Activated CD4-positive, alpha-beta T cell treated with anti-CD3 and anti-CD28 coated beads, Interleukin-2, amount 50 U/mL, for 24 hours (primary cell): Measurements from ENCODE around the gene CTNND2.

Source experiments
- DNase-seq, 2 donors: peaks; one replicate each; pipeline ENCODE4 v3.0.0-alpha.2; 2020; ENCODE audit warnings: low read depth in 1 of 2, low spot score in 1 of 2

CTNND2 gene

DNA sequence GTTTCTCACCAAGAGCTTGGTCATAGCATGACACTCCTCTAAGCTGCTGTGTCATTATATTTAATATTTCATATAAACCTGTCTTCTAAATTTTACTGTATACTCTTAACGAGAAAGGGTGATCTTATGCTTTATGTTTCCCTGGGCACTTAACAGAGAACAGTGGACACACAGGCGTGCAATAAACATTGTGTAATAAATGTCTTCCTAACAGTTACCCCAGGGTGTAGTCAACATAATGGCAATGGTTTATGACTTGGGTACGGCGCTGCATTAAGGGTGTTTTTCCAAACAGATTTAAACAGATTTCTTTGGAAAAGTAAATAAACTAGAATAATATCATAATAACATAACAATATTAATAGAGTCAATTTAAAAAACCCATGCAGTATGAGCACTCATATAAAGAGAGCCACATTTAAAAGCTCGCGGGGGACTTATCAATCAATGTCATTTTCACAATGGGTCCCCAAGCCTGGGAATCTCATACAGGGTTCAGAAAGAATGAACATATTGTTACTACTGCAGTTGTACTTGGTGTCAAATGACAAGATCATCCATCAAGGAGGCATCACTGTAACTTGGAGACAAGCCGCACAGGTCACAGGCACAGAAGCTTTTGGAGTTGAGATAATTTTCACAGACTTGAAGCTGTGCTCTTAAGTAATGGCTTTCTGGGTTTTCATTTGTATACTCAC lies 376.4 kb downstream of the CTNND2 start:
- no peak for DNase-seq

DNA sequence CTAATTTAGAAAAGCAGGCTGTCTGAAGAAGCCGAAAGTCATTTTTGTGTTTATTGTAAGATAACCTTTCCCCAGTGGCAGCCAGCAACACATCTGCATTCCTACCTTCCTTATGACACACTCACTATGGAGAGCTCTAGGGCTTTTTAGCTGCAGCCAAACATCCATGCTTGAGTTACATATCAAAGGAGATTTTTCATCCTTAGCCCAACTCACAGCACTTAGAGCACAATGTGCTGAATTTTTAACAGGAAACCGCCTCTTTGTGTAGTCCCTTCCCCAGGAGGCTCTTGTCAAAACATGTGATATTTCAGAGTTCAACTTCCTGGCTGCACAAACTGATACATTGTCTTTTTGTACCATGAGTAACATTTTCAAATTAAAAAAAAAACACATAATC lies 379.2 kb downstream of the CTNND2 start:
- DNase-seq = no peak

DNA sequence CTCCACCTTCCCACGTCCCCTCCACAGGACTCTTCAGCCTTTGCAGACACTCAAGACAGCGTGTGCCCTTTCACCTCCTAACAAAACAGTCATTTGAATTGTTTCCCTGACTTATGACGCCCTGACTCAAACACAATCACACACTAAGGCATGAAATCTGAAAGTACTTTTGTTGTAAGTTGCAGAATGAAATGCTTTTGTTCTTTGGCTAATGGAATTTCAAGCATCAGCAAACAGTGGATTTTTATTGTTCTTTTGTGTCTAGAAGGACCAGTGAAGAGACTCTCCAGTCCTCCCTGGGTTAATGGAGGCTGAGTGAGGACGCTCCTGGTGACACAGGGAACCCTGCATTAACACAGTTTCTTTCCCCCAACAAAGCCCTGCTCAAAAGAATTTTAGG lies 380.1 kb downstream of the CTNND2 start:
- no peak for DNase-seq

DNA sequence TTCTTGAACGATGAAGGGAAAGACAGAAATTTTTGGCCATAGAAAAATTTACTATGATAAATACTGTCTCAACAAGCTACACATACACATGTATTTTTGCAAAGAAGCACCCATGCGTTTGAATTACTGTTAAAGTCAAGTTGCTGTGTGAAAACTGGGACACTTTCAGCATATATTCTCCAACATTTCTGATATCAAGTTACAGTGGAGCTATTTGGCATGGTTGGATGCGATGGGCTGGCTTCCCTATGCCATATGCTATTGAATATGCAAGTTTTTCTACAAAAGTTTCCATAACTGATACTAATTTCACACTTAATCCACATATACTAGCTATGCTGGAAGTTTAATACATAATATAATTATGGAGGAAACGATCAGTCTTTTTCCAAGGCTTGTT lies 381.4 kb downstream of the CTNND2 start:
- DNase-seq = no peak

DNA sequence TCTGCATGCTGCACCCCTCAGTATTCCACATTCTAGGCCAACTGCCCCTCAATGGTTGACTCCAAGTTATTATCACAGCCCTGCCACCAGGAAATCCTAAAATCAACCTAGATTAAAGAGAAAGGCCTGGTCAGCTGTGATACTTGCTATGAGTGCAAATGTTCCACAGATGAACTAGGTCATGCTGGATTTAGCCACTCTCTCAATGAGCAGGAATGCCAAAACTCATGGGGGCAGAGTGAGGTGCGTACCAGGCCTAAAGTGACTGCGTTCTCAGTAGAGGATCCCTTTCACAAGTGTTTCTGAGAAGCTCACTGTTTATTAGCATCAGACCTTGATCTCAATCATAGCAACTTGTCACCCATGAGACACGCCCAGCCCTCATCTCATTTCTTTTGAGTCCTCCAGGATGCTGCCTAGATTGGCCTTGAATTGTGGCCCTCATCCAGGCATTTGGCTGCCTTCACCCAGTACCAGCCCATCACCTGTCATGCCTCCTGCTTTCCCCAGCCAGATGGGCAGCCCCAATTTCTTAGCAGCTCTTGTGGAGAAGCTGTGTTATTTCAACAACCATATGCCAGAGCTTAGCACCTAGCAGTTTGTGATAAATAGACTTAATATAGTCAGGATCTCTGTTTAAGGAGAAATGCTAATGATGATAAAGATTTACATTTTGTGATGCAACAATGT lies 383.9 kb downstream of the CTNND2 start:
- no peak for DNase-seq

DNA sequence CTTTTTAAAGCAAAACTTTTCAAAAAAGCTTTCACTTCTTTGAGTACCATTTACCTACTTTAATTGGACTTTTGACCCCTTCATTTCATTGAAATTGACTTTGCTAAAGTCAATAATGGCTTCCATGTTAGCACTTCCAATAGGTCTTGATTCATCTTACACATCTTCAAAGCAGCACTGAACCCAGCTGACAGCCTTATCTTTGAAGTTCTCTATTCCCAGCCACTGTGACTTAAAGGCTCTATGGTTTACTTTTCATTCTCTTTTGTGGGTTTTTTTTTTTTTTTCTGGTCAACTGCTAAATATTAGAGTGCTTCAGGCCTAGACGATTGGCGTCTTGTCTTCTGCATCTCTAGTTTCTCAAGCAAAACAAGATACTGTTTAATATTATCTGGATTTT lies 385.0 kb downstream of the CTNND2 start:
- DNase-seq = no peak

DNA sequence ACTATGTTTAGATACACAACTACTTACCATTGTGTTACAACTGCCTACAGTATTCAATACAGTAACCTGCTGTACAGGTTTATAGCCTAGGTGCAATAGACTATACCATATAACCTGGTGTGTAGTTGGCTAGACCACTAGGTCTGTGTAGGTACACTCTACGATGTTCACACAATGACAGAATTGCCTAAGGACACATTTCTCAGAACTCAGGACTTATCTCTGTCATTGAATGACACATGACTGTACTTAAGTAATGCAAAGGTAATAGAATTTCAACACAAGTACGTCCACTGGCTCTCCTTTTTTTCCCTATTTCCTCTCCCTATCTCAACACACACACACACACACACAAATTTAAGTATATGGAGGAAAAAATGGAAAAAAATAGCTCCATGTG lies 385.6 kb downstream of the CTNND2 start:
- DNase-seq = no peak

DNA sequence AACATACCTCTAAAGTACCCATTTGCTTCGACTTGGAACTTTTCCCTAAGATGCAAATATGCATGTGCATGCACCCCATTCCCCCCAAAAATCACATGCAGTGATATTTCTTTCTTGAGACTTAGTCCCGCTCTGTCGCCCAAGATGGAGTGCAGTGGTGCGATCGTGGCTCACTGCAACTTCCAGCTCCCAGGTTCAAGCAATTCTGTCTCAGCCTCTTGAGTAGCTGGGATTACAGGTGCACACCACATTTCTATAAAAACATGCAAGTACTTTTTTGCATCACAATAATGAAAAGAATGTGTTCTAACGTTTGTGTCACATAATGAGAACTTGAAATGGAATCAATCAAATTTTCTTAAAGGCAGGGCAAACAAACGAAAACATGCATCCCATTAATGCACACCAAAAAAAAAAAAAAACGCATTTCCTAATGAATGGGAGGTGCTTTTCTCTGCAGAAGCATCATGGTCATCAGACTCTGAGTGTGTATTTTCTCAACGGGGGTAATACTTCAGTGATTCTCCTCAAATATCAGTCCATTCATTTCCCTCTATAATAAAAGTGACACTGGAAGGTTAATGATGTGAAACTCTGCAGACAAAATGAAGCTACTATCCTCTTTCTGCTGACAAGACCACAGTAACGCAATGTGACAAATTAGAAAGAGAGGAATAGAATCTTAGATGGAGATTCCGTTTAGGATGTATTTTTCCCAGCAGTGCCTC lies 389.4 kb downstream of the CTNND2 start:
- DNase-seq = no peak

DNA sequence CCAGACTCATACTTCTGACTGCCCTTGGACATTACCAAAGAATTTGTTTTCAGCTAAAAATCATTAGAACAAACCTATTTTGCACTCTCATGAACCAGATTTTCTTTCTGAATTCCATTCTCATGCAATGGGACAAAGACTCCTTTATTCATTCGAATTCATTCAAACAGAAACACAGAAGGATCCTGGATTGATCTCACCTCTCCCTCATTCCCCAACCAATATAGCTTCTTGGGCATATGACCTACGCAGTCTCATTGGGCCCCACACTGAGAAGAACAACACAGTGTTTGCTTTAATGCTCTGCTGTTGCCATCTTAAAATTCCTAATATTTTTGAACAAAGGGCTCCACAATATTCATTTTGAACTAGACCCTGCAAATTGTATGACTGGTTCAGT lies 392.4 kb downstream of the CTNND2 start:
- no peak for DNase-seq

DNA sequence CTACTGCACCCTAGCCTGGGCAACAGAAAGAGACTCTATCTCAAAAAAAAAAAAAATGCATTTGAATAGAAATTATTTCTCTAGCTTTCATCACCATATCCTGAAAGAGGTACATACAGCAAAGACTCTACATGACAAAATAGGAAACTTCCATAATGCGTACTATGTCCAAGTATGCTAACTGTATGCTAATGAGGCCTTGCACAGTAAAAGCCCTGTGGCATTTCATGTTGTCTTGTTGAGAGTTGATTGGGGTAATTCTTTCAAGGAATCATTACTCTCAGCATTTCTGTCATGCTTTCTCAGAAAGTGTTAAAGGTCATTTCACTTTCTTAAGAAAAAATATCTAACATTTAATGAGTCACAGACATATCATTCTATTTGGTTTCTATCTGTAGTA lies 393.4 kb downstream of the CTNND2 start:
- DNase-seq = no peak

DNA sequence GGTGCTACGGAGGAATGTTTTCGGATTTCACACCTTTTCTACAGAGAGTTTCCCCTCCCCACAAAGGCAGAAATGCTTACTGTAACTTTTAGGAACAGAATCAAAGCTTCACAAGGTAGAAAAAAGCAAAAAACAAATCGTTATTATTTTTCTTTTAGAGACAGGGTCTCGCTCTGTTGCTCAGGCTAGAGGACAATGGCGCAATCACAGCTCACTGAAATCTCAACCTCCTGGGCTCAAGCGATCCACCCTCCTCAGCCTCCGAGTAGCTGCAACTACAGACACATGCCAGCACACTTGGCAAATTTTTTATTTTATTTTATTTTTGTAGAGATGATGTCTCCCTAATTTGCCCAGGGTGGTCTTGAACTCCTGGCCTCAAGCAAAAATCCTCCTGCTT lies 394.5 kb downstream of the CTNND2 start:
- DNase-seq = no peak

DNA sequence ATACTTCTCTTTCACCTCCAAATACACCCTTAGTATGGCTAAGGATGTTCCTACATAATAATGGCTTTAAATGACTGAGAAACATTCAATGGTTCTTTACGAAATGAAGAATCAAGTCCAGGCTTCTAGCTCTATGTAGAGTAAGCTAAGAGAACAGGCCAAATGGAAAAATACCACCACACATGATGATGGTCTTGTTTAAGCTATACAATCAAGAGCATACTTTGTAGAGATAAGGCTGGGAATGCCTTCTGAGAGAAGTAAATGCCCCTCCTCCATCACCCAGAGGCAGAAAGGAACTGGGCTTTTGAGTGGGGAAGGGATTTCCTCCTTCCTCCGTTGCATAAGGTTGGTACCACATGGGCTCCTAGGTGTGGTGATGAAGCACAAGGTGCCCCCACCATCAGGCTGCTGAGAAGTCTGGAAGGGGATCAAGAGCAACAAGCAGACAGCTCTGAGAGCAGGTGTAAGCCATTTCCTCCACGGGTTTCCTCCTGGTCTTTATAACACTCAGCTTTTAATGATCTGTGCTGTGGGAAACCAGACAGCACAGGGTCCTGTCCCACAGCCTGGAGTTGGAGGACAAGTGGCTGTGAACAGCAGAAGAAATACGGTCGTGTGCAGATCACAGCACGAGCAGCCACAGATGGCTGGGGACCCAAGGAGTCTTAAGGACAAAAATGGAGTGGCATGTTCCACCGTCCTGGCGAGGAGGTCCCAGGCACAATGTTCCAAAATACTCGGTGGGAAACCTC lies 396.9 kb downstream of the CTNND2 start:
- no peak for DNase-seq

DNA sequence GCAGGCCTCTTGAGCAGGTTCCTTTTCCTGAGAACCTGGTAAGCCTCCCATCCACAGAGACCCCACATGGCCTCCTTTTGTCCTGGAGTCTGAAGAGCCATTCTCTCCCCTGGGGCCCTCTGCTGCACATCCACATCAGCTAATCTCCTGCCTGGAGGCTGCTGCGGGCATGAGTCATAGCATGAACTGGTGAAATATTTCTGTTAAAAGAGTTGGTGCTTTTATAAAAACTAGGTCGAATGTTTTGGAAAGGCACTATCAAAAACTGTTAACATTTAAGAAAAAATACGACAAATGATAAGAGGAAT lies 399.4 kb downstream of the CTNND2 start:
- no peak for DNase-seq

DNA sequence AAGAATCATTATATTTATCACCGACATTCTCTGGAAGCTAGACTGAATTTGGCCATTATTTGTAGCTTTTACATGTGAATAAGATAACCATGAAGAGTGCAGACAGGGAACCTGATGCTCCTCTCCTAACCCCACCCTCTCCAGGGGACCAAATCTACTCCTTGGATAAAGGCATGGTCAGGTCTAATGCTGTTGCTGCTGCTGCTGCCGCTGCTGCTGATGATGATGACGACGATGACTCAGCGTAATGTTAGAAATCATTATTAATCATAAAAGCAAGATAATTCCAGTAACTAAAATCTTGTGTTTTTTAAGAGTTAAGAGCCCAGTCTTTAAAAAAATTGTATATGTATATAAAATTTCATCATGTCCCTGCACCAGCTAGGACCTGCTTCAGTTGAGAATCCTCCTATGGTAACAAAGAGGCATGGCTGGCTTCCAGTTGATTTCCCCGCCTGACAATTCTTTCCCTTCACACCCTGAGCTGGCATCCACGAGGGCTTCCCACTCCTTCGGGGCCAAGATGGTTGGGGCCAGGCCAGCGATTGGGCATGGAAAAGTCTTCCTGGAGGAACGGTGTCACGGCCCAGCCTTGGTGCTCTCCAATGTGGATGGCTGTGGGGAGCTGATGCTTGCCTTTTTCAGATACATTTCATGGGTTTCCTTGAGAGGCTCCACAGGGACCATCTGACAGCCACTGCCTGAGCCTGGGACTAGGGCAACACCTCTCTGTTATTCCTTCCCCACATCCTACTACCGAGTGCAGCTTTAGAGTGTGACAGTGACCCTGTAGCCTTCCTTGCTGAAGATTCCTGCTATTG lies 400.0 kb downstream of the CTNND2 start:
- no peak for DNase-seq

DNA sequence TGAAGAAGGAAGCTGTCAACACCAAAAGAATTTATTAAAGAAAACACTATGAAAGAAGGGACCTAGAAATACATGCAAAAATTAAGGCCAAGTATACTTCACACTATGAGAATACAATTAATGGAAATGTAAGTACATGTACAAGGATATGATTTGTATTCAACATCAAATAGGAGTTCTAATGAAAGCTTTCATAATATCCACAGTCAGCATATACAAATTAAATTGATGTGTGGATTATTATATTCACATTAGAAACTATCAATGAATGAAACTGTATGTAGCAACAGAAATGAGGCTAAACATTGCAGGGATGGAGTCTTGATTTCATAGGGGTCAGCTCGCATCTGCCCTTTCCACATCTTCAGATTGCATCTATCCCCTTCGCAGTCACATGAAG lies 401.5 kb downstream of the CTNND2 start:
- DNase-seq = no peak

DNA sequence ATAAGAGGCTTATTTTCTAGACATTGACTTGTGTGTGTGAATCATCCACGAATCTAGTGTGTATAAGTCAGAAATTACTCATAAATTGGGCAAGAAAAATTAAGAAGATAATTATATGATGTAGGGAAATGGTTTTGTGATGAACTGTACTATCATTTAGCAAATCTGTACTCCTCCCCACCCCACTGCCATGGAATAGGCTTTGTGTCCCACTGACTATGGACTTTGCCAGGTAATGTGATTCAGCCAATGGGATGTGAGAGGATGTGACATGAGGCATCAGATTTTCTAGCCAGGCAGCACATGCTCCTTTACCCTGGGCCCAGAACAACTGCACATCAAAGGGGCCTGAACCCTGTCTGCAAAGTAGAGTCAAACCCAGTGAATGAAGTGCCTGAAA lies 406.6 kb downstream of the CTNND2 start:
- DNase-seq = no peak

DNA sequence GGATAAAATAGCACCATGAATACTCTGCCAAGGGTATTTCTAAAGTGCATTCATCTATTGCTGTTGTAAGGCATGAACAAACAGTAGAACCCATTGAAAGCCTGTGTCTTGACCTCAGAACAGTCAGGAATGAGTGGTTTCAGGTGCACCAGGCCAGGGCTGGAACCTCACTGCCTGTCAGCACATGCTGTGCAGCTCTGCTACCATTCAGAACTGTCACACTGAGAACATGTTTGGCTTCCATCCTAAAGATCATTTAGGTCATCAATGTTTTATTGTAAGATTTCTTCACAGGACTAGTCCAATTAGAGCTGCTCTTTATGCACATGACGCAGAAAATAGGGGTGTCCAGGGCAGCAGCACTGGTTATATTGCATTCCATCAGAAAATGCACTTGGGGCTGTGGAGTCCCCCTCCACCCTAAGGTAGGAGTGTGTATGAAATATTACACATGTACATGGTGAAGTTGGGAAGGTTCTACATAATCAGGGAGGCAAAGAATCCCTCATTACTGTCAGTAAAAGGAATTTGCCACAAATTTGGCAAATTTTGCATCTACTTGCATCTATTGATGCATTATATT lies 408.0 kb downstream of the CTNND2 start:
- no peak for DNase-seq

DNA sequence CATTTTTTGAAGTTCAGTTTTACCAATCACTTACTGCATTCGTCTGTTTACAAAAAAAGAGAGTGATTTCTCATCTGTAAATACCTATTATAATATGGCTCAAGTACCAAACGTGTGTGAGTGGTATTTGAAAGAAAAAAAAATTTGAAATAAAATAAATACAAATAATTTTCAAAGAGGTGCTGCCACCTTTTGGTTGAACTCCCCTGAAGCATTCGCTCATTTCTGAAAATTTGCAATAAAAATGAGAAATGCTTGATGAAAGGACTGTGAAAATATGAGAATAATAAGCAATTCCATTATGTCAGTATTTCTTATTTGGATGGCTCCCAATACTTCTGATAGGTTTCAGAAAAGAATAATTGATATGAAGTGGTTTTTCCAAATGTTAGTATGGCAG lies 409.9 kb downstream of the CTNND2 start:
- no peak for DNase-seq

DNA sequence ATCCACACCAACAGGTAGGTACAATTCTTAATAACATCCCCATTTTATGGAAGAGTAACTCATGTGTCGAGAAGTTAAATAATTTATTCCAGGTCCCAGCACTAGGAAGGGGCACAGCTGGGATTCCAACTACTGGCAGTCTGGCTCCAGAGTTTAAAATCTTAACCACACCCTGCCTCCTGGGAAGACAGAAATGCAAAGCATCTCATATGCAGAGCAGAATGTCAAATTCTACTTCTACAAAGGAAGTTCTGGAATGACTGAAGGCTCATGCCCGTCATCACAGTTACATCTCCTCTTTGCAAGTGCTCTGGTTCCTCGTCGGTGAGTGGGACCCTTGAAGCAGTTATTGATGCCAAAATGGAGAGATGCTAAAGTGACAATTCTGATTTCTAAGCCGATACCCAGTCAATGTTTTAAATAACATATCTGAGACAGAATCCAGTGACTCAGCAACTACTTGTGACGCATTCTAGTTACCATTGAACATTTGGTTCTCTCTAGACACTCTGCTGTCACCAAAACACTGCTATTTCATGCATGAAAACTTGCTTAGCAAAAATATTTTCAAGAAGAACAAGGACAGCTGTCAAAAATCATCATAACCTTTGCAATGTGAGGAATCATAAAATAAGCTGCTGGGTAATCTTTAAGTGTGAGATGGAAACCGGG lies 412.7 kb downstream of the CTNND2 start:
- no peak for DNase-seq

DNA sequence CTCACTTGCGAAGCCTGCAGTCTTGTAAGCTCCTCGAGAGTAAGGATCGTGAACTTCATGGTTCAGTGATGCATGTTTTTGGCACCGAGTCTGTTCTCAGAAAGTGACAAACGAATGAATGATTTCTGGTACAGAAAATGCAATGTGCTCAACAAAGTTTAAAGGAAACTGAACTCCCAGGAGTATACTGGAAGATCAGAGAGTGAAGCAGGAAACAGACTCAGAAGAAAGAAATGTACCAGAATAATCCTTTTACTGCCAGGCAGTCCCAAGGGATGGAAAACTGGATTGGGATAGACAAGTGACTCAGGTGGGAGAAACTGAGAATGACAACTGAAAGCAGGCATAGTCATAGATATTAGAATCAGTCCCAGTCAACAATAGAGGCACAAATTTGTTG lies 420.6 kb downstream of the CTNND2 start:
- no peak for DNase-seq
